ENCODE measurements around the gene CAMTA1. TPM values are rescaled to one million over a fixed set of nuclear protein-coding genes. Genes with fewer than 3 reads are reported as not detected.

CAMTA1 gene
- total RNA-seq, 6 experiments from 2014 or later = 78.1 to 96.6 (median 86.1) TPM

DNA sequence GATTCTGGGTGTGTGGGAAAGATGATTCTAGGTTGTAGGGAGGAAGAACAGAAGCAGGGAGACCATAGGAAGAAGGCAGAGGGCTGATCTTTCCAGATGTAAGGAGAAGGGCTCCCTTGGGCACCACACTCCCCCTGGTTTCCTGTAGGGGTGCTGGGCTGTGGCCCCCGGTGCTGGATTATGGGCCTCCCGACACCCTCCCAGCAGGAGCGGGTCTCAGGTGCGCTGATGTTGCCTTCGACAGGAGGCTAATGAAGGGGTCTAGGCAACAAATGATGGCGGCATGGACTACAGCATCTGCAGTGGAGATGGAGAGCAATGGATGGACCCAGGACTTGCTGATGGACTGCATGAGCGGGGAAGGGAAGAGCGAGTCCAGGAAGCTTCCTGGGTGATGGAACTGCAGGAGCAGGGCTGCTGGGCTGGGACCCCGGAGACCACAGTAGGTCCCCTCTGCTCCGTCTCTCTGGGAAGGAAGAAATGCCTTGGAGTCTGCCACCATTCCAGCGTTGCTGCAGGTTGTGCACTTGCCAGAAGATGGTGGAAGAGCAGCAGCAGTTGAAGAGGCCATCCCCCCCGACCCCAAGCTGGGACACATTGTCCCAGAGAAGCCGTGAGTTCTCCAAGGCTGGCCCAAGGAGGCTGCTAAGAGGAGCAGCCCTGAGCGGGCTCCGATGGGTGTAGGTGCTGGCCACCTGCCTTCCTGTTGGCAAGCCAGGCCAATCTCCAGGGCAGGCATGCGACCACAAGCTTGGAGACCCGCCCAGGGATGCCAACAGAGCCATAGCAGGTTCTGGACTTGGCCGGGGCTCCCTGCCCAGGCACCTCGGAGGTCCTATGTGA, 890.4 kb downstream of the CAMTA1 start:
- TF ChIP-seq, protein P1, sequence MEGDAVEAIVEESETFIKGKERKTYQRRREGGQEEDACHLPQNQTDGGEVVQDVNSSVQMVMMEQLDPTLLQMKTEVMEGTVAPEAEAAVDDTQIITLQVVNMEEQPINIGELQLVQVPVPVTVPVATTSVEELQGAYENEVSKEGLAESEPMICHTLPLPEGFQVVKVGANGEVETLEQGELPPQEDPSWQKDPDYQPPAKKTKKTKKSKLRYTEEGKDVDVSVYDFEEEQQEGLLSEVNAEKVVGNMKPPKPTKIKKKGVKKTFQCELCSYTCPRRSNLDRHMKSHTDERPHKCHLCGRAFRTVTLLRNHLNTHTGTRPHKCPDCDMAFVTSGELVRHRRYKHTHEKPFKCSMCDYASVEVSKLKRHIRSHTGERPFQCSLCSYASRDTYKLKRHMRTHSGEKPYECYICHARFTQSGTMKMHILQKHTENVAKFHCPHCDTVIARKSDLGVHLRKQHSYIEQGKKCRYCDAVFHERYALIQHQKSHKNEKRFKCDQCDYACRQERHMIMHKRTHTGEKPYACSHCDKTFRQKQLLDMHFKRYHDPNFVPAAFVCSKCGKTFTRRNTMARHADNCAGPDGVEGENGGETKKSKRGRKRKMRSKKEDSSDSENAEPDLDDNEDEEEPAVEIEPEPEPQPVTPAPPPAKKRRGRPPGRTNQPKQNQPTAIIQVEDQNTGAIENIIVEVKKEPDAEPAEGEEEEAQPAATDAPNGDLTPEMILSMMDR (IDR thresholded peaks at IDR 0.05) = no peak
- Mint-ChIP-seq H3K36me3 (ENCODE audit: low read depth) (no peaks in the 10 kb centered on the region), H3K4me3 (no peak overlapping the region), H3K9me3 (no peaks in the 10 kb centered on the region), H3K4me1 (ENCODE audit: low read depth) (no peaks in the 10 kb centered on the region), H3K27me3 (ENCODE audit: insufficient read depth) (peaks cover 43% of the 10 kb centered on the region), H3K27ac (no peak overlapping the region)
- no peak for DNase-seq

DNA sequence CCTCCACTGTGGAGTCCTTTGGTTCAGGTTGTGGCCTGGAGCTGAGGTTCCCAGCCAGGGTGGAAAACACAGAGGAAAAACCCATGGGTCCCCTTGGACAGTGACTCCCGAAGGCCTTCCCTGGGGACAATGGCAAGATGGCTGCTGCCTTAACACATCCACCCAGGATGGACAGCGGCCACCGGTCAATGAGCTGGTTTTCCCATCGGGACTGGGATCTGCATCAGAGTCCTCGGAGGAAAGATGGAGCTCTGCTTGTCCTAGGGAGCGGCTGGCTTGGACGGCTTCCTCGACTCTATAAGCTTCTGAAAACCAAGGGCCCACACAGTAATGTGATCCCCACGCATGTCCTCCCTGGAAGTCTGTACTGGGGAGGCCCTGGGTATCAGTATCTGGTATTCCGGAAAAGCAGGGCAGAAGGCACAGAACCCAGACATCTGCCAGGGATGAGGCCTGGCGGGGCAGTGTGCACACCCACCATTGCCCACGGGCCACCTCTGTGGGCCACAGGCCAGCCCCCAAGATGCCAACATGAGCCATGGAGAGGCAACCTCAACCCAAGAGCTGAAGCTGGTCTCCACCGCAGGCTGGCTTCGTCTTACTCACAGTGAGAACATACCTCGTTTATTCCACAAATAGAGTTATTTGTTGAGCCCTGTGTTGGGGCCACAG, 891.2 kb downstream of the CAMTA1 start:
- H3K27ac Mint-ChIP-seq = no peak overlapping the region
- H3K4me3 Mint-ChIP-seq = no peak overlapping the region
- TF ChIP-seq, protein P1 (IDR thresholded peaks at IDR 0.05) = no peak
- H3K36me3 Mint-ChIP-seq (ENCODE audit: low read depth) = no peaks in the 10 kb centered on the region
- no peaks in the 10 kb centered on the region for H3K9me3 Mint-ChIP-seq
- H3K4me1 Mint-ChIP-seq (ENCODE audit: low read depth) = no peaks in the 10 kb centered on the region
- DNase-seq = no peak
- peaks cover 47% of the 10 kb centered on the region for H3K27me3 Mint-ChIP-seq (ENCODE audit: insufficient read depth)

DNA sequence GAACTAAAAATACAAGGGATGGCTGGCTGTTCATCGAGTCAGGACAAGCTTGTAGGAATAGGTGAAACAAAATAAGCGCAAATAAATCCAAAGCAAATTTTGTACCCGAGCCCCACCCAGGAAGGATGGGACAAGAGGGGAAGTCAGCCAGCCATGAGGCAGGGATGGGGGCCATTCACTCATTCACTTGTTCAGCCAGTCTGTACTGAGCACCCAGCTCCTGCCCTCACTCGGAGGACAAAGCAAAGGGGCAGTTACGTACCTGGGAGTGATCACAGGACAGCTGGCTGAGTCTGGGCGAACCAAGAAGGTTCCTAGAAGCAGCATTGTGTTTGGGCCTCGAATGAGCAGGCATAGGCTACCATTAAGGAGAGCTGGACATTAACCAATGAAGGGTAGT, 891.9 kb downstream of the CAMTA1 start:
- Mint-ChIP-seq H3K9me3 (no peaks in the 10 kb centered on the region), H3K4me1 (ENCODE audit: low read depth) (no peaks in the 10 kb centered on the region), H3K27ac (no peak overlapping the region), H3K27me3 (ENCODE audit: insufficient read depth) (peaks cover 44% of the 10 kb centered on the region), H3K36me3 (ENCODE audit: low read depth) (no peaks in the 10 kb centered on the region), H3K4me3 (no peak overlapping the region)
- no peak for DNase-seq
- TF ChIP-seq, protein P1 (IDR thresholded peaks at IDR 0.05) = no peak

DNA sequence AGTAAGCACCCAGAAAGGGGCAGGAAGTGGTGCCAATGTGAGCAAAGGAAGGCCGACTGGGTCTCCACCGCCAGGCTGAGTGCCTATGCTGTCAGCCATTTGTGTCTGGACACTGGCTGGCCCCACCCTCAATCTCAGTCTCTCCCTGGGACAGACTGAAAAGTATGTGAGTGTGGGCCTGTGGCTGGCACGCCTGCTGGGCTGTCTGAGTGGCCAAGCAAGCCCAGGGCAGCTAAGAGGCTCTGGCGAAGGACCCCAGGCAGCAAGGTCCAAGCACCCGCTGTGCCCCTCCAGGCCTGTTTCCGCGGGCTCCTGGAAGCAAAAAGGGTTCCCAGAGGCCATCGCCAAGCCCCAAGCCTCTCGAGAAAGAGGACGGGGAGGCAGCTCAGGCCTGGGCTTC, 892.6 kb downstream of the CAMTA1 start:
- Mint-ChIP-seq H3K9me3 (no peaks in the 10 kb centered on the region), H3K4me3 (no peak overlapping the region), H3K36me3 (ENCODE audit: low read depth) (no peaks in the 10 kb centered on the region), H3K4me1 (ENCODE audit: low read depth) (no peaks in the 10 kb centered on the region), H3K27ac (no peak overlapping the region), H3K27me3 (ENCODE audit: insufficient read depth) (peaks cover 41% of the 10 kb centered on the region)
- DNase-seq = no peak
- TF ChIP-seq, protein P1 (IDR thresholded peaks at IDR 0.05) = no peak

DNA sequence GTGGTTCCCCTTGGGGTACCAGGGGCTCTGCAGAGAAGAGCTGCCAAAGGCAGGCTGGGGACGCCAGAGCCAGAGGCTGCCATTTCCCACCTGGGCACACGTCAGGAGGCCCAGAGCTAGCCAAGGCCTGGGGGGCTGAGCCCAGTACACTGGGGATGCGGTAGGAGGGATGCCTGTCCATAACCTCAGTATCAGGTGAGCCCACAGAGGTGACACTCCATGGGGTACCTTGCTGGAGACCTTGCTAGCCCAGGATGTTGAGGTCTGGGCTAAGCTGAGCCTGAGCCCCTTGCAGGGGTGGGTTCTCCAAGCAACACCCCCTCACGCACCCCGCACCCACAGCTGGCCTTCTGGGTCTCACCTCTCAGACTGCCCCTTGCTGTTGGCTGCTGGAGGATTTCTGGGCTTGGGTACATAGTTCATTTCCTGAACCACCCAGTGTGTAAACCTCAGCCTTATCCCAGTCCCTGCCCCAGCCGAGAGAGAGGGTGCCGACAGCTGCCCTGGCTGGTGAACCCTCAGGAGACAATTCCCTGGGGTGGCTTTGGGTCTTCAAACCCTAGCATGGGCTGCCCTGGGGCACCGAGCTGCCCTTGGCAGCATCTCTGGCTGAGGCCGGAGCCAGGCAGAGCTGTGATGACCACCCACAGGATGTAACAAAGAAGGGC, 893.4 kb downstream of the CAMTA1 start:
- no peak for DNase-seq
- Mint-ChIP-seq H3K4me1 (ENCODE audit: low read depth) (no peaks in the 10 kb centered on the region), H3K4me3 (no peak overlapping the region), H3K27me3 (ENCODE audit: insufficient read depth) (peaks cover 44% of the 10 kb centered on the region), H3K27ac (no peak overlapping the region), H3K36me3 (ENCODE audit: low read depth) (no peaks in the 10 kb centered on the region), H3K9me3 (no peaks in the 10 kb centered on the region)
- TF ChIP-seq, protein P1 (IDR thresholded peaks at IDR 0.05) = no peak
